ENCODE results near the gene SEMG2.
A peak's percentile ranks its signal among the peaks of the same experiment; 100 is the strongest.

SEMG2 gene

DNA sequence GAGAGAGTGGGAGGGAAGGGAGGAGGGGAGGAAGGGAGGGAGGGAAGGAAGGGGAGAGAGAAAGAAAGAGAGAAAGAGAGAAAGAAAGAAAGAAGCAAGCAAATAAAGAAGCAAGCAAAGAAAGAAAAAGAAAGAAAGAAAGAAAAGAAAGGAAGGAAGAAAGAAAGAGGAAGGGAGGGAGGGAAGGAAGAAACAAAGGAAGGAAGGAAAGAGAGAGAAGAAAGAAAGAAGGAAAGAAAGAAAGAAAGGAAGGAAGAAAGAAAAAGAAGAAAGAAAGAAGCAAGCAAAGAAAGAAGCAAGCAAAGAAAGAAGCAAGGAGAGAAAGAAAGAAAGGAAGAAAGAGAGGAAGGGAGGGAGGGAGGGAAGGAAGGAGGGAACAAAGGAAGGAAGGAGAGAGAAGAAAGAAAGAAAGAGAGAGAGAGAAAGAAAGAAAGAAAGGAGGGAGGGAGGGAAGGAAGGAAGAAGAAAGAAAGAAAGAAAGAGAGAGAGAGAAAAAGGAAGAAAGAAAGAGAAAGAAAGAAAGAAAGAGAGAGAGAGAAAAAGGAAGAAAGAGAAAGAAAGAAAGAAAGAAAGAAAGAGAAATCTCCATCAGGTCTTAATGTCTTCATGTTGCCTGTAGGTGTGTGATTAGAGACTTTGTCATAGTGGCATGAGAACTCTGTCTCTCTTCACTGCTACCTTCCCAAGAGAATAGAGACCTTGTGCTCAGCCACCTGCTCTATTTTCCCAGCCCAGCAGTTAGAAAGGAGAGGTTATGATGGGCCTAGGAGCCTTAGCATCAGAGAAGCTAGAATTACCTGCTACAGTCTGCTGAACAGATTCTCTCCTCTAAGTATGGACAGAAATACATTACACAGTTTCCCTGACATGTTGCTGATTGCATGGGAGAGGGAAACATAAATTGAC is 9.4 kb upstream of the SEMG2 start:
- H3K4me1 Mint-ChIP-seq: no peaks in the 10 kb centered on the region
- H3K4me3 Mint-ChIP-seq: no peak overlapping the region
- no peaks in the 10 kb centered on the region for H3K36me3 Mint-ChIP-seq
- H3K27me3 Mint-ChIP-seq: peaks cover 20% of the 10 kb centered on the region
- peak overlapping the region; percentile 4 for H3K27ac Mint-ChIP-seq
- H3K9me3 Mint-ChIP-seq: no peaks in the 10 kb centered on the region

DNA sequence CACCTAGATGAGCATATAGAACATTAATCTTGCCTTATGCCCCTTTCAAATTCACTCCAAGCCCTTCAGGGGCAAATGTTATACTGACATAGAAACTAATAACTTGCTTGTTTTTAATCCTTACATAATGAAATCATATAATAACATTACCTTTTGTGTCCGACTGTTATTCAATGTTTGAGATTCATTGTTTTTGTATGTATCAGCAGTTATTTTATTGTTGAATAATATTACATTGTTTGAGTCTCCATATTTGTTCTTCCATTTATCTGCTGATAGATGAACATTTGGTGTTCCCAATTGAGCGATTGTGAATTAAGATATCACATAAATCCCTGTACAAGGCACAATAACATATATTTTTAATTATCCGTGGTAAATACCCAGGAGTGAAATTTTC is 8.3 kb upstream of the SEMG2 start:
- Mint-ChIP-seq H3K36me3 (no peaks in the 10 kb centered on the region), H3K4me1 (no peaks in the 10 kb centered on the region), H3K27ac (no peak overlapping the region), H3K9me3 (no peaks in the 10 kb centered on the region), H3K4me3 (no peak overlapping the region), H3K27me3 (peaks cover 22% of the 10 kb centered on the region)

DNA sequence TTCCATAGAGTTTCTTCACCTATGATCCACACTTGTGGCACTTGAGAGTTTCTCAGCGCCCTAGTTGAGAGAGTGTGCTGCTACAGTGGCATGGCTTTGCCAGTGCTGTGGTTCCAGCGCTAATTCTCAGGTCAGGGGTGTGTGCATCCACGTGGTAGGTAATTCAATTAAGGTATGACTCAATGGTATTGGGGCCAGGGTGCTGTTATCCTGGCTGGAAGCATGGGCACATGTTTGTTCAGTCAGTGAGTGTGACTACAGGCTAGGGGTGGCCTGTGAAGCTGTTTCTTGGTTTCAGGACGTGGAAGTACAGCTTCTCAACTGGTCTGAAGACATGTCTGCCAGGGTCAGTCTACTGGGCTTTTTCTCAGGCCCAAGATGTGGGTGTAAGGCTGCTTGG is 3.0 kb upstream of the SEMG2 start:
- Mint-ChIP-seq H3K9me3 (no peaks in the 10 kb centered on the region), H3K27me3 (peaks cover 44% of the 10 kb centered on the region), H3K4me1 (no peaks in the 10 kb centered on the region), H3K4me3 (no peak overlapping the region), H3K27ac (no peak overlapping the region), H3K36me3 (no peaks in the 10 kb centered on the region)

DNA sequence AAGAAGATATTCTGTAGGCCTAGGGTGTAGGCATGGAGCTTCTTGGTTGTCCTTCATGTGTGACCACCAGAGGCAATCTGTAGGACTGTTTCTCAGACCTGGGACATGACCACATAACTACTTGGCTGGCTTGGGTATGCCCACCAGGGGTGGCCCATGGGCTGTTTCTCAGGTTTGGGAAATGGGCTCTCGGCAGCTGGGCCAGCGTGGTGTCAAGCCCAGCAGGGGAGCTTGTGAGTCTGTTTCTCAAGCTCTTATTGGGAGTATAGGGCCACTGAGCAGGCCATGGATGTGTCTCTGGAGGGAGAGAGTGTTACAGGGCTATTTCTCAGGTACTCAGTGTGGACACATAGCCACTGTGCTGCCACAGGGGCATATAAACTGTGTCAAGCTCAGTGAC is 2.5 kb upstream of the SEMG2 start:
- Mint-ChIP-seq H3K27me3 (peaks cover 43% of the 10 kb centered on the region), H3K27ac (no peak overlapping the region), H3K36me3 (no peaks in the 10 kb centered on the region), H3K4me3 (no peak overlapping the region), H3K4me1 (no peaks in the 10 kb centered on the region), H3K9me3 (no peaks in the 10 kb centered on the region)

DNA sequence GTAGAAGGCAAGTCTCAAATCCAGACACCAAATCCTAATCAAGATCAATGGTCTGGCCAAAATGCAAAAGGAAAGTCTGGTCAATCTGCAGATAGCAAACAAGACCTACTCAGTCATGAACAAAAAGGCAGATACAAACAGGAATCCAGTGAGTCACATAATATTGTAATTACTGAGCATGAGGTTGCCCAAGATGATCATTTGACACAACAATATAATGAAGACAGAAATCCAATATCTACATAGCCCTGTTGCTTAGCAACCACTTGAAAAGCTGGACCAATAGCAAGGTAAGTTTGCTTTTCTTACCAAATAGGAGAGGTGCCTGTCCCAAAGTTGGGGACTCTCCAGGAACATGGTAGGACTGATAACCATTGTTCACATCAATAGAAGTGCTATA is 2.0 kb downstream of the SEMG2 start:
- H3K36me3 Mint-ChIP-seq: no peaks in the 10 kb centered on the region
- H3K27me3 Mint-ChIP-seq: peaks cover 31% of the 10 kb centered on the region
- H3K9me3 Mint-ChIP-seq: no peaks in the 10 kb centered on the region
- H3K27ac Mint-ChIP-seq: no peak overlapping the region
- H3K4me1 Mint-ChIP-seq: no peaks in the 10 kb centered on the region
- no peak overlapping the region for H3K4me3 Mint-ChIP-seq

DNA sequence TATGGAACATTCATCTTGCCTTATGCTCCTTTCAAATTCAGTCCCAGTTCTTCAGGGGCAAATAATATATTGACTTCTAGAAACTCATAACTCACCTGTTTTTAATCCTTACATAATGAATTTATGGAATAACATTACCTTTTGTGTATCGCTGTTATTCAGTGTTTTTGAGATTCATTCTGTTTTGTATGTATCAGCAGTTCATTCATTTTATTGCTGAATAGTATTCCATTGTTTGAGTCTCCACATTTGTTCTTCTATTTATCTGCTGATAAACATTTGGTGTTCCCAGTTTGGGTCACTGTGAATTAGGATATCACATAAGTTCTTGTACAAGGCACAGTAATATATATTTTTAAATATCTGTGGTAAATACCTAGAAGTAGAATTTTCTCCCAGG is 5.1 kb downstream of the SEMG2 start:
- no peak overlapping the region for H3K4me3 Mint-ChIP-seq
- peaks cover 26% of the 10 kb centered on the region for H3K27me3 Mint-ChIP-seq
- no peaks in the 10 kb centered on the region for H3K9me3 Mint-ChIP-seq
- H3K4me1 Mint-ChIP-seq: no peaks in the 10 kb centered on the region
- H3K36me3 Mint-ChIP-seq: no peaks in the 10 kb centered on the region
- no peak overlapping the region for H3K27ac Mint-ChIP-seq

DNA sequence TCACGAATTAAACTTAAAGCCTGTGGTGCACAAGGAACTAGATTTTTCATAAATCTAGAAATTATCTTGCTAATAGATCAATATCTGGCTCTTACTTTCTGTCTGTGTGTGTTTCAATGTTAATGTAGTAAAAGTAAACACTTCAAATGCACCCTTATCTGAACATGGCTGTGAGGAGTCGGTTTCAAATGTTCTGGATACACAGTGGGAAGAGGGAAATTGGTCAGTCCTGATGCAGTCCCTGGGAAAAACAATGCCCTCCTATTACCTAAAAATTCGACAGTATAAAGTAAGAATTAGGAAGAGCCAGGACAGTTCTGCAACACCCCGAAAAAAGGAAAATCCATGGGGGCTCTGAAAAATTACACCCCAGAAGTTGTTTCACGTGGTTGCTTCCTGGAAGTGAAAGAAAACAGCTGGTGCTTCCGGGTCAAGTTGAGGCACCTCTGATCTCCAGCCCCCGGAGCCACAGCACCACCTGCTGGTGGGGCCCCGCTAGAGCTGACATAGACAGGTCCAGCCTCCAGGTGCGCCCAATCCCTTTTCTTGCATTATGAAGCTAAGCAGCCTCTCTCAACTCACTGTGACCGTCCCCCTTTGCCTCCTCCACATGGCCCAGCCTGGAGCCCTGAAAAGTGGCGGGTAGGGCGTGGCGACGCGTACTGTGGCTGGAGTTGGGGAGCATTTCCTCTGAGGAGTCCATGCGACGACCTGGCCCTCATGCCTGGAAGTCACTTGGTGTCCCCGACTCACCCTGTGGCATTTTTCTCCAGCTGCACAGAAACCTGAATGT is 8.3 kb downstream of the SEMG2 start:
- H3K4me1 Mint-ChIP-seq: no peaks in the 10 kb centered on the region
- H3K4me3 Mint-ChIP-seq: no peak overlapping the region
- no peaks in the 10 kb centered on the region for H3K36me3 Mint-ChIP-seq
- peaks cover 18% of the 10 kb centered on the region for H3K27me3 Mint-ChIP-seq
- peaks cover 6% of the 10 kb centered on the region for H3K9me3 Mint-ChIP-seq
- H3K27ac Mint-ChIP-seq: no peak overlapping the region

DNA sequence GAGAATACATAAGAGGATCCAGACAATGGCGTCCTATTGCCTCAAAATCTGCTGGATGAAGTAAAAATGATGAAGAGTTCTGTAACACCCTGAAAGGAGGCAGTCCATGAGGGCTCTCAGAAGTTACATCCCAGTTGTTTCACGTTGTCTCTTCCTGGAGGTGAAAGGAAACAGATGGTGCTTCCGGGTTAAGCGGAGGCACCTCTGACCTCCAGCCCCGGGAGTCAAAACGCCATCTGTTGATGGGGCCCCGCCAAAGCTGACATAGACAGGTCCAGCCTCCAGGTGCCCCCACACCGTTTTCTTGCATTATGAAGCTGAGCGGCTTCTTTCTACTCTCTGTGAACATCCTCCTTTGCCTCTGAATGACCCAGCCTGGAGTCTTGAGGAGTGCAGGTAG is 9.5 kb downstream of the SEMG2 start:
- Mint-ChIP-seq H3K36me3 (no peaks in the 10 kb centered on the region), H3K4me3 (no peak overlapping the region), H3K27me3 (peaks cover 21% of the 10 kb centered on the region), H3K9me3 (peaks cover 8% of the 10 kb centered on the region), H3K27ac (no peak overlapping the region), H3K4me1 (no peaks in the 10 kb centered on the region)

DNA sequence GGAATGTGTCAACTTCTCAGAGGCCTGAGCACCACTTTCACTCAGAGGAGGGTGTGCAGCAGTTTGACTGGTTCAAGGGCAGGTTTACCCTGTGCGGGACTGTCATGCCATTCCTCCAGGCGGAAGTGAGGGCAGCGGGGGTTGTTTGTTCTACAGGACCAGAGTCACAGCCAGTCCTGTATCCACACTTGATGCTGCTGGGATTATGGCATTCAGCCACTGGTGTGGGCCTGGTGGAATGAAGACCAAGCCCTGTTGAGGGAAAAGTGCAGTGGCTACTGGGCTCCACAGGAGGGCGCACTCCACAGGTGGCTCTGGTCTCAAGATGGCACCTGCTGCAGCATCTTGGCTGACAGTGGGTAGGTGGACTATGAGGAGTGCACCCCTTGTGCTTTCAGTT is 14.8 kb downstream of the SEMG2 start:
- H3K9me3 Mint-ChIP-seq: peaks cover 8% of the 10 kb centered on the region
- H3K4me3 Mint-ChIP-seq: no peak overlapping the region
- peaks cover 40% of the 10 kb centered on the region for H3K27me3 Mint-ChIP-seq
- no peak overlapping the region for H3K27ac Mint-ChIP-seq
- H3K36me3 Mint-ChIP-seq: peaks cover 3% of the 10 kb centered on the region
- no peaks in the 10 kb centered on the region for H3K4me1 Mint-ChIP-seq

DNA sequence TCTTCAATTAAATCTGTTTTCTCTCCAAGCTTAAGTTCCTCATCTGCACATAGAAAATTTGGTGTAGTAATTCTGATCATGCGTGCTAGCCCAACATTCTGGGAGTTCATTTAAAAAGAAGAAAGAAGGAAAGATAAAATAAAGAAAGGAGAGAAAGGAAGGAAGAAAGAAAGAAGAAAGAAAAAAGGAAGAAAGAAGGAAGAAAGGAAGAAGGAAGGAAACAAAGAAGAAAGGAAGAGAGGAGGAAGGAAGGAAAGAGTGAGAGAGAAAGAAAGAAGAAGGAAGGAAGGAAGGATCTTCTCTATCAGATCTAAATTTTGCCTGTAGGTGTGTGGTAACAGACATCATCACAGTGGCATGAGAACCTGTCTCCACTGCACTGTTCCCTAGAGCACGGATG is 17.0 kb downstream of the SEMG2 start:
- H3K4me1 Mint-ChIP-seq: no peaks in the 10 kb centered on the region
- H3K27me3 Mint-ChIP-seq: peaks cover 42% of the 10 kb centered on the region
- no peak overlapping the region for H3K27ac Mint-ChIP-seq
- H3K4me3 Mint-ChIP-seq: no peak overlapping the region
- peaks cover 3% of the 10 kb centered on the region for H3K36me3 Mint-ChIP-seq
- H3K9me3 Mint-ChIP-seq: peaks cover 8% of the 10 kb centered on the region

DNA sequence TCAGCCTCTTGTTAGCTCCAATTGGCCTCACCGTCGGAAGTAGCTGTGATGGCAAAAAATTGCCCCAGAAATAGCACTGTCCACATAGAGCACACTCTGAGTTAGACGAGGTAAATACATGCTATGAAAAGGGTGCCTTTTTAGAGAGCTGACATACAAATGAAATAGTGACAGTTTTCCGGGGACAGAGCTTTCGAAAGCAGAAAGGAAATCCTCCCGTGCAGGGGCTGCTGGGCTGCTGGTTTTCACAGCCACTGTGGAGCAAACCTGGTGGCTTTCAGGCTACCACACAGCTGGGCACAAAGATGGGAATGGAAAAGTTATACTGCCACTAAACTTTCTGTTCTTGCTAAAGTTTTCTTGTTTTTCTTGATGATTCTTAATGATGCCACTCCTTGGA is 24.9 kb downstream of the SEMG2 start:
- Mint-ChIP-seq H3K27me3 (peaks cover 43% of the 10 kb centered on the region), H3K27ac (no peak overlapping the region), H3K4me1 (no peaks in the 10 kb centered on the region), H3K9me3 (no peaks in the 10 kb centered on the region), H3K4me3 (no peak overlapping the region), H3K36me3 (no peaks in the 10 kb centered on the region)

DNA sequence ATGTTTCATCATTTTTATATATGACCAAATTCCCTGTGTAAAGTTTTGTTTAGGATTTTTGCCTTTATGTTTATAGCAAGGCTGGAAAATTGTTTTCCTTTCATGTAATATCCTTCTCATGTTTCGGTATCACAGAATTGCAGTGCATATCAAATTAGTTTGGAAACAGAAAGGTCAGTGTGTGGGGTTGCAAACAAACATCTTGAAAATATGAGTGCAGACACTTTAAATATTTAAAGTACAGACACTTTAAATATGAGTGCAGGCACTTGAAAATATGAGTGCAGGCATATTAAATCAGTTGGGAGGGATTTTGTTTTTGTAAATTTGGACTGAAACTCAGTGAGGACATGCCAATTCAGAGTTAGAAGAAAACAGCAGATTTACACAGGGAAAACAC is 26.7 kb downstream of the SEMG2 start:
- Mint-ChIP-seq H3K36me3 (no peaks in the 10 kb centered on the region), H3K4me1 (no peaks in the 10 kb centered on the region), H3K4me3 (no peak overlapping the region), H3K27me3 (peaks cover 44% of the 10 kb centered on the region), H3K27ac (no peak overlapping the region), H3K9me3 (no peaks in the 10 kb centered on the region)

DNA sequence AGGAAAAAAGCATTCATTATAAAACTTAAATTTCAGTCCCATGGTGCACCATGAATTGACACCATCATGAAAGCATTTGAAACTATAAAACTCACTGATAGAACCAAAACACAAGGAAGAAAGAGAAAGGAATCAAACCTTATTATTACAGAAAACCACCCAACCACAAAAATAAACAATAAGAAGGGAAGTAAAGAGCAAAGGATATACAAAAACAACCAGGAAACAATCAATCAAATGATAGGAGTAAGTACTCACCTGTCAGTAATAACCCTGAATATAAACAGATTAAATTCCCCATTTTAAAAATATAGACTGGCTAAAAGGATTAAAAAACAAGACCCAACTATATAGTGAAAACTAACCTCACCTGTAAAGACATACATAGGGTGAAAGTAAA is 27.4 kb downstream of the SEMG2 start:
- peaks cover 39% of the 10 kb centered on the region for H3K27me3 Mint-ChIP-seq

DNA sequence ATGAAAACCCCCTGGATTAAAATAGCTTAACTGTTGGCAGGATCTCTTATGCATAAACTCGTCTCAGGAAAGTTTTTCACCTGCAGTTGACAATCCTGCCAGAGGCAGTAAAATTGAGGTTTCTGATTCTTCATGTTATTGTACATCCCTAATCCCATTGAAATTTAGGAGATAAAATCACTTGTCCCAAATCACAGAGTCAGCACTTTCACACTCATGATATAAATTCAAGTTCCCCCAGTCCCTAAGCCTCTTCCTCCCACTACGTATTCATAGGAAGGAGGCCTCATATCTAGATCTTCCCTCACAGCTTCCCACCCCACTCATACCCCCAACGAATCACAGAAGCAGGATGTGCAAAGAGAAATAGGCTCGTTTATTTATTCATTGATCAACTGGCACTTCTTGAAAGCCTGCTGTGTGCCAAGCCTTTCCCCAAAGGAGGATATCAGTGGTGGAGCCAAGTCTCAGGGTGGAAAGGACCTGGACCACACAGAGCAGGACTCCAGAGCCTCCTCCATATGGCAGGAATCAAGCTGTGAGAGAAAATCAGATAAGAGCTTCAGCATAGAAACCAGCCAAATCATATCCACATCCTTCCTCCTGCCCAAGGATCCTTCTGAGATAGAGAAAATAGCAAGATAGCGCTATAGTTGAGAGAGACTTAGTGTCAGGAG is 30.8 kb downstream of the SEMG2 start:
- Mint-ChIP-seq H3K4me3 (no peak overlapping the region), H3K27ac (no peak overlapping the region), H3K36me3 (no peaks in the 10 kb centered on the region), H3K9me3 (no peaks in the 10 kb centered on the region), H3K4me1 (no peaks in the 10 kb centered on the region), H3K27me3 (peaks cover 26% of the 10 kb centered on the region)

More for the DNA sequence above, 27.4 kb downstream of the SEMG2 start:
- Mint-ChIP-seq H3K9me3 (no peaks in the 10 kb centered on the region), H3K27ac (no peak overlapping the region), H3K4me1 (no peaks in the 10 kb centered on the region), H3K4me3 (no peak overlapping the region), H3K36me3 (no peaks in the 10 kb centered on the region)

DNA sequence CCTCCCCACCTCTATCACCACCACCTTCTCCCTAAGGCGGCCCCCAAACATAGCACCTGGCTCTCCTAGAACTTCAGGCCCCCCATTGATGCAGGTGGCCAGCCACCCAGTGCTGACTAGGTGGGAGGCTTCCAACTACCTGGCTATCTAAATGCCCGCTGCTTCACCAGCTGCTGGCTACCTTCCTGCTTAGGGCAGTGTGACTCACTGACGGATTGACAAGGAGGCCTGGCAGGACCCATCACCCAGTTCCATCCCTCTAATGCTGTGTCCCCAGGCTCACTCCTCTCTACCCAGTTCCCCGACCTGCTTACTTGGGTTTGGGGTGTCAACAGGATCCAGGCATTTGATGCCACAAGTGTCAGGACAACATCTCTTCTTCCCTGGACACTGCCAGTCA is 32.1 kb downstream of the SEMG2 start:
- H3K27me3 Mint-ChIP-seq: peaks cover 19% of the 10 kb centered on the region
- no peaks in the 10 kb centered on the region for H3K36me3 Mint-ChIP-seq
- H3K27ac Mint-ChIP-seq: no peak overlapping the region
- no peaks in the 10 kb centered on the region for H3K4me1 Mint-ChIP-seq
- H3K9me3 Mint-ChIP-seq: no peaks in the 10 kb centered on the region
- H3K4me3 Mint-ChIP-seq: no peak overlapping the region
